ENCODE measurements around the gene CD4.

The CD4 gene

GRCh38 chr12:6791931-6792520 is 2.7 kb downstream of the CD4 start:
- peaks cover 5 to 11% of the 10 kb centered on the region in 2 donors for H3K4me1 Mint-ChIP-seq (ENCODE audit: low read depth in 2 of 2)
- peak overlapping the region in 1 of 2 donors; percentile 50 for H3K4me3 Mint-ChIP-seq

DNA sequence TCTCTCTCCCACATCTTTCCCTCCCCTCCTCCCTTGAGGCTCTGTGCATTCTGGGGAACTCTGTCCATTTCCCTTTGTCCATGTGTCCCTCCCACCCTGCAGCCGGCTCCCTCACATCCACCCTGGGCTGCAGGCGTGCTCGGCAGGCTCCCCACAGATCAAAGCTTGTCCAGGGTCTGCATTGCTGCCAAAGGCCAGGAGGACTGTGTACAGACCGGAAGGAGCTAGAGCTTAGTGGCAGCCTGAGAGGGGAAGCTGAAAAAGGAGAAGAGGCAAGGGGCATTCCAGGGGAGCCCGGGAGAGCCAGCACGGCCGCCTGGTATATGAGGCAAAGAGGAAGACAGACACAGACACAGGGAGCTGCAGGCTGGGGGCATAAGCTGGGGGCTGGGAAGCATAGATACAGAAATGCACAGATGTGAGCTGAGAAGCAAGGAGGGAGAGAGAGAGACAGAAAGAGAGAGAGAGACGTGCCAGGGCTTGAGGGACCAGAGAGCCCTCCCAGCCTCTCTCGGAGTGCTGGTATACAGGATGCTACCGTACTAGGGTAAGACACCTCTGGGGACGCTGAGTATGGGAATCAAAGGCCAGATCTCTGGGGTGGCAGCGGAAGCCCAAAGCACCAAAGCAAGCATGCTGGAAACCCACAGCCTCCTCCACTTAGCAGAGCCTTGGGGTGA is 3.3 kb downstream of the CD4 start:
- ATAC-seq (replicated peaks), result peak; percentile 61
- no peak for DNase-seq
- no peak overlapping the region for H3K27ac Mint-ChIP-seq
- peaks cover 5% of the 10 kb centered on the region for H3K36me3 Mint-ChIP-seq (ENCODE audit: insufficient read depth)
- H3K27me3 Mint-ChIP-seq, result peaks cover 29 to 34% of the 10 kb centered on the region in 2 donors
- H3K4me3 Mint-ChIP-seq, result peak overlapping the region in 1 of 2 donors; percentile 50
- peaks cover 5 to 11% of the 10 kb centered on the region in 2 donors for H3K4me1 Mint-ChIP-seq (ENCODE audit: low read depth in 2 of 2)
- H3K9me3 Mint-ChIP-seq, result no peaks in the 10 kb centered on the region

More at GRCh38 chr12:6791931-6792520, 2.7 kb downstream of the CD4 start:
- Mint-ChIP-seq H3K27ac (no peak overlapping the region), H3K9me3 (no peaks in the 10 kb centered on the region), H3K36me3 (ENCODE audit: insufficient read depth) (peaks cover 5% of the 10 kb centered on the region), H3K27me3 (peaks cover 25 to 31% of the 10 kb centered on the region in 2 donors)
- DNase-seq (no peak), ATAC-seq (replicated peaks) (peak; percentile 20)

DNA sequence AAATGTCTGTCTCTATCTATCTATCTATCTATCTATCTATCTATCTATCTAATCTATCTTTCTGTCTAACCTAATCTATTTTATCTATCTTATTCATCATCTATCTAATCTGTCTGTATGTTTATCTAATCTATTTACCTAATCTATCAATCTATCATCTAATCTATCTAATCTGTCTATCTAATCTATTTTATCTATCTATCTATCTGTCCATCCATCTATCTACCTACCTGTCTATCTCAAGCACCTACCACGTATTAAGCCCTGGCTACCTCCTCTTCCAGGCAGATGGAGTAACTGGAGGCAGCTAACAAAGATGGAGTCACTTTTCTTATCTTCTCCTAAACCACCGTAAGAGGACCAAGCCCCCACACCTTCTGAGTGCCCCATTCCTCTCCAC is 5.8 kb downstream of the CD4 start:
- H3K36me3 Mint-ChIP-seq (ENCODE audit: insufficient read depth), result peaks cover 5% of the 10 kb centered on the region
- H3K9me3 Mint-ChIP-seq, result no peaks in the 10 kb centered on the region
- H3K4me3 Mint-ChIP-seq, result no peak overlapping the region
- H3K27ac Mint-ChIP-seq, result no peak overlapping the region
- H3K27me3 Mint-ChIP-seq, result peaks cover 34 to 38% of the 10 kb centered on the region in 2 donors
- no peak for ATAC-seq (replicated peaks)
- DNase-seq, result no peak
- H3K4me1 Mint-ChIP-seq (ENCODE audit: low read depth in 2 of 2), result peaks cover 5 to 11% of the 10 kb centered on the region in 2 donors

GRCh38 chr12:6796576-6796975 is 7.2 kb downstream of the CD4 start:
- DNase-seq (no peak), ATAC-seq (replicated peaks) (no peak)
- no peak overlapping the region for H3K4me3 Mint-ChIP-seq
- peaks cover 34 to 38% of the 10 kb centered on the region in 2 donors for H3K27me3 Mint-ChIP-seq
- H3K4me1 Mint-ChIP-seq (ENCODE audit: low read depth in 2 of 2), result peaks cover 5 to 11% of the 10 kb centered on the region in 2 donors
- peaks cover 6% of the 10 kb centered on the region for H3K36me3 Mint-ChIP-seq (ENCODE audit: insufficient read depth)
- H3K27ac Mint-ChIP-seq, result no peak overlapping the region
- H3K9me3 Mint-ChIP-seq, result no peaks in the 10 kb centered on the region

DNA sequence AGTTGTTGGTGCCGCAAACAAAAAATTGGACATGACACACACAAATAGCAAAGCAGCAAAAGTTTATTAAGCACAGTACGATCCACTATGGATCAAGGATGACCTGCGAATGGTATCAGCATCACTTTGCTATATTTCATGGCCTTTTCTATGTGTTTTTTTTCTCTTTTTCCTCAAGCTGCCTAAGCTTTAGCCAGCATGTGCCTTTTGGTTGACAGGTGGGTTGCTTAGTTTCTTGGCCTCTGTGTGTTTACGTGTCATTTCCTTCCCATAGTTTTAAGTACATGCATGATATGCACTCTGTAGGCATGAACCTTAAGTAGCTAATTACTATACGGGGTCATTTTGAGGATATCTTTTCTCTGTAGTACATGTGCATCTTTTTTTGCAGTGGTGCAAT is 9.8 kb downstream of the CD4 start:
- Mint-ChIP-seq H3K36me3 (ENCODE audit: insufficient read depth) (peaks cover 14% of the 10 kb centered on the region), H3K4me1 (ENCODE audit: low read depth in 2 of 2) (no peaks in the 10 kb centered on the region), H3K4me3 (no peak overlapping the region), H3K27ac (no peak overlapping the region), H3K9me3 (no peaks in the 10 kb centered on the region), H3K27me3 (peaks cover 26 to 38% of the 10 kb centered on the region in 2 donors)
- no peak for ATAC-seq (replicated peaks)
- no peak for DNase-seq

DNA sequence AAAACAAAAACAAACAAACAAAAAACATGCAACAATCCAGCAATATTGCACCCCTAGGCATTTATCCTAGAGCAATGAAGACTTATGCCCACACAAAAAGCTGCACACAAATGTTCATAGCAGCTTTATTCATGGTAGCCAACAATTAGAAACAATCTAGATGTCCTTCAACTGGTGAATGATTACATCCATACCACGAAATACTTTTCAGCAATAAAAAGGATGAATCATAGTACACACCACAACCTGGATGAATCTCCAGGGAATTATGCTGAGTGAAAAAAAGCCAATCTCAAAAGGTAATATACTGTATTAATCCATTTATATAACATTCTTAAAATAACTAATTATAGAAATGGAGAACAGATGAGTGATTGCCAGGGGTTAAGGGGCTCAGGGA is 17.8 kb downstream of the CD4 start:
- no peak overlapping the region for H3K4me3 Mint-ChIP-seq
- H3K36me3 Mint-ChIP-seq (ENCODE audit: insufficient read depth), result peaks cover 13% of the 10 kb centered on the region
- no peak overlapping the region for H3K27ac Mint-ChIP-seq
- no peaks in the 10 kb centered on the region for H3K9me3 Mint-ChIP-seq
- DNase-seq (no peak), ATAC-seq (replicated peaks) (no peak)
- H3K4me1 Mint-ChIP-seq (ENCODE audit: low read depth in 2 of 2), result no peaks in the 10 kb centered on the region
- H3K27me3 Mint-ChIP-seq, result no peaks in the 10 kb centered on the region

- H3K27me3 Mint-ChIP-seq, result peaks cover 4% of the 10 kb centered on the region in 2 donors
- DNase-seq (no peak), ATAC-seq (replicated peaks) (no peak)
- no peaks in the 10 kb centered on the region for H3K9me3 Mint-ChIP-seq
- H3K27ac Mint-ChIP-seq, result no peak overlapping the region
- H3K4me1 Mint-ChIP-seq (ENCODE audit: low read depth in 2 of 2), result no peaks in the 10 kb centered on the region
- peaks cover 12% of the 10 kb centered on the region for H3K36me3 Mint-ChIP-seq (ENCODE audit: insufficient read depth)
- H3K4me3 Mint-ChIP-seq, result no peak overlapping the region
Observed at GRCh38 chr12:6809056-6809455, 19.7 kb downstream of the CD4 start.

DNA sequence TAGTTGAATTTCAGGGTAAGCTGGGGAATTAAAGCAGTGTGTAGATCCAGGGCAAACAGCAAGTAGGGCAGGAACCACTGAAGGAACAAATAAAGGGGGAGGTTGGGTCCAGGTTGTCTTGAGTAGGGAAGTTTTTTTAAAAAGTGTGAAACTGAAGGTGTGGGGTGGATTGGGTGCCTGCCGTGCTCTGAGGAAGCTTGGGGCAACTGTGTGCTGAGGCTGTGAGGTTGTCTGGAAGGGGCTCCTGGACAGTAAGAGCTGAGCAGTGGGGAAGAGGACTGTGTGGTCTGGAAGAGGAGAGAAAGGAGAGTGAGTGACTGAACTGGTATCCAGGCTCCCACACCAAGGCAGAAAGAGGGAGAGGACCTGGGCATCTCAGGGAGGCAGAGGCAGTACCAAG is 21.4 kb downstream of the CD4 start:
- H3K36me3 Mint-ChIP-seq (ENCODE audit: insufficient read depth), result peaks cover 9% of the 10 kb centered on the region
- H3K4me3 Mint-ChIP-seq, result no peak overlapping the region
- no peak overlapping the region for H3K27ac Mint-ChIP-seq
- DNase-seq (no peak), ATAC-seq (replicated peaks) (no peak)
- no peaks in the 10 kb centered on the region for H3K4me1 Mint-ChIP-seq (ENCODE audit: low read depth in 2 of 2)
- H3K27me3 Mint-ChIP-seq, result peaks cover 13 to 19% of the 10 kb centered on the region in 2 donors
- H3K9me3 Mint-ChIP-seq, result no peaks in the 10 kb centered on the region

- ATAC-seq (replicated peaks) (no peak), DNase-seq (no peak)
- Mint-ChIP-seq H3K4me3 (no peak overlapping the region), H3K36me3 (ENCODE audit: insufficient read depth) (peaks cover 4% of the 10 kb centered on the region), H3K27ac (no peak overlapping the region), H3K4me1 (ENCODE audit: low read depth in 2 of 2) (no peaks in the 10 kb centered on the region), H3K27me3 (peaks cover 13 to 19% of the 10 kb centered on the region in 2 donors), H3K9me3 (no peaks in the 10 kb centered on the region)
Observed at GRCh38 chr12:6813363-6813762, 24.0 kb downstream of the CD4 start.

DNA sequence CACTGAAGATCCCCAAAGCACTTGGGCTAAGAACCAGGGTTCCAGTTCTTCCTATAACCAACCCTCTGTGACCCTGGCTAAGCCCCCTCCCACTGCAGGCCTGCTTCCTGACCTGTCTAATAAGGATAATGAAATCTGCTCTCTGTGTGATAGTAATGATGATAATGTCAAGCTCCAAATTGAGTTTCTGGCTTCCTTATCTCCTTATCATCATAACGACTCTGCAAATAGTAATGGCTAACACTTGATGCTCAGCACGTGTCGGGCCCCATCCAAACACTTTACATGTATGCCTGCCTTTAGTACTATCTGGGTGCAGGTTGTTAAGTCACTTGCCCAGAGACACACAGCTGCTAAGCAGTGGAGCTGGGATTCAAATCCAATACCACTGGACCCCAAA is 27.3 kb downstream of the CD4 start:
- Mint-ChIP-seq H3K27ac (peak overlapping the region in 1 of 2 donors; percentile 39), H3K9me3 (no peaks in the 10 kb centered on the region), H3K36me3 (ENCODE audit: insufficient read depth) (no peaks in the 10 kb centered on the region), H3K4me3 (no peak overlapping the region), H3K4me1 (ENCODE audit: low read depth in 2 of 2) (peaks cover 0 to 7% of the 10 kb centered on the region in 2 donors), H3K27me3 (peaks cover 23 to 35% of the 10 kb centered on the region in 2 donors)
- ATAC-seq (replicated peaks) (no peak), DNase-seq (no peak)

GRCh38 chr12:6817098-6817497 is 27.8 kb downstream of the CD4 start:
- peaks cover 3 to 10% of the 10 kb centered on the region in 2 donors for H3K4me1 Mint-ChIP-seq (ENCODE audit: low read depth in 2 of 2)
- H3K4me3 Mint-ChIP-seq, result no peak overlapping the region
- no peak for DNase-seq
- H3K27ac Mint-ChIP-seq, result peak overlapping the region in 1 of 2 donors; percentile 39
- no peak for ATAC-seq (replicated peaks)
- H3K27me3 Mint-ChIP-seq, result peaks cover 27 to 40% of the 10 kb centered on the region in 2 donors
- H3K9me3 Mint-ChIP-seq, result no peaks in the 10 kb centered on the region
- H3K36me3 Mint-ChIP-seq (ENCODE audit: insufficient read depth), result no peaks in the 10 kb centered on the region

GRCh38 chr12:6817662-6818157 is 28.4 kb downstream of the CD4 start:
- peaks cover 33 to 46% of the 10 kb centered on the region in 2 donors for H3K27me3 Mint-ChIP-seq
- no peaks in the 10 kb centered on the region for H3K36me3 Mint-ChIP-seq (ENCODE audit: insufficient read depth)
- no peak overlapping the region for H3K4me3 Mint-ChIP-seq
- no peak overlapping the region for H3K27ac Mint-ChIP-seq
- DNase-seq (no peak), ATAC-seq (replicated peaks) (no peak)
- peaks cover 4 to 11% of the 10 kb centered on the region in 2 donors for H3K4me1 Mint-ChIP-seq (ENCODE audit: low read depth in 2 of 2)
- H3K9me3 Mint-ChIP-seq, result no peaks in the 10 kb centered on the region

GRCh38 chr12:6818222-6818621 is 28.9 kb downstream of the CD4 start:
- Mint-ChIP-seq H3K36me3 (ENCODE audit: insufficient read depth) (no peaks in the 10 kb centered on the region), H3K4me3 (no peak overlapping the region), H3K9me3 (no peaks in the 10 kb centered on the region), H3K27ac (no peak overlapping the region), H3K27me3 (peaks cover 38 to 51% of the 10 kb centered on the region in 2 donors), H3K4me1 (ENCODE audit: low read depth in 2 of 2) (peaks cover 4 to 11% of the 10 kb centered on the region in 2 donors)
- DNase-seq (no peak), ATAC-seq (replicated peaks) (no peak)

DNA sequence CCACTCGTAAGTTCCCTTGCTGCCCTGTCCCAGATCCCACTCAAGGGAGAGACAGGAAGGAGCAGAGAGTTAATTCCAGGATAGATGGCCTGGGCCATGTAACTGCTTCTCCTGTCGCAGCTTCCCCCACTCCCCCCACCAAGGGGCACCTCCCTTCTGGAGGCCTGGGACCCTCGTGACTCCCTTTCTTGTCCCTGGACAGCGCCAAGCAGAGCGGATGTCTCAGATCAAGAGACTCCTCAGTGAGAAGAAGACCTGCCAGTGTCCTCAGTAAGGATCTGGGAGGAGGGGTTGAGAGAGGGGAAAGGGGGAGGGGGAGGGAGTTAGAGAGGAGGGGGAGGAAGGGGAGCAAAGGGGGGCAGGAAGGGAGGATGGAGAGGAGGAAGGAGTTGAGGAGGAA is 29.3 kb downstream of the CD4 start:
- Mint-ChIP-seq H3K27me3 (peaks cover 42 to 55% of the 10 kb centered on the region in 2 donors), H3K4me3 (no peak overlapping the region), H3K4me1 (ENCODE audit: low read depth in 2 of 2) (peaks cover 4 to 11% of the 10 kb centered on the region in 2 donors), H3K9me3 (no peaks in the 10 kb centered on the region), H3K36me3 (ENCODE audit: insufficient read depth) (no peaks in the 10 kb centered on the region), H3K27ac (no peak overlapping the region)
- no peak for ATAC-seq (replicated peaks)
- no peak for DNase-seq
